Forelimb muscle (tissue), 1 donor: Measurements from ENCODE around the gene AP4B1. TPM values are rescaled to one million over a fixed set of nuclear protein-coding genes. Genes with fewer than 3 reads are reported as not detected.

Experiments
- DNase-seq: peaks from one replicate; pipeline ENCODE4 v3.0.0-alpha.2; 2013; ENCODE audit warnings: low read depth
- polyA plus RNA-seq: library from polyadenylated mRNA; unstranded; fragments of 120-200 nt; gene quantifications from one replicate; pipeline ENCODE4 v1.2.1, GENCODE V29; 2013; ENCODE audit not compliant: insufficient read length

The AP4B1 gene
- polyA plus RNA-seq, 1 donor = 28.7 TPM

- no peak for DNase-seq
Measured at GRCh38 chr1:113930499-113931161, 26.0 kb upstream of the AP4B1 start.

DNA sequence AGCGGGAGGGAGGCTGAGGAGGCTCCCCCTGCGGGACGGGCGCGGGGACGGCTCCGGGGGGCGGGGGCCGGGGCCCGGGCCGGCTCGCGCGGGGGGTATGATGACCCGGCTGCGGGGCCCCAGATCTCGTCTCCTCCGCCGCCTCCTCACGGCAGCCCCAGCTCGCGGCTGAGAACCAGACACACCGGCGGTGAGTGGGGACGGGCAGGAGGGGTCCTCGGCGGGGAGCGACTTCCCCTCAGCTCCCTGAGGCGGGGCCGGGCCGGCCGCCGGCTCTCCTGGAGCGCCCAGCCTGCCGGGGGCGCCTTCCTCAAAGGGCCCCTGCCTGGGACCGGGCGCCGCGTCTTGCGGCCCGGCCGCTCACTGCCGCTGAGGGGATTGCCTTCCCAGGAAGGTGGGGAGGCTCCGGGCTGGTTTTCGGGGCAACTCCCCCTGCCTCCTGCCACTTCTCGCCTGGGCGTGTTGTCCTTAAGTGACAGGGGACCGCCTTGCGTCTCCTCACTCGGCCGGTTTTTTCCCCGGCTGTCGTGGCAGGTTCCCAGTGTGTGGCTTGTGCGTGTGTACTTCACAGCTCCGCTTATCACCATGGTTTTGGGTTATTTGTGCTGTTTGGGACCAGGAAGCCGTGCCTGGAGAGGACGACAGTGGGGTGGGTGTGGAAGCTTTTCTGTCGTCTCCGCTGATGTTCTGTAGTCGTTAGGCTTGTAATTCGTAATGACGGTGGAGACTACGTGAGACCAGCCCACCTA is 25.3 kb upstream of the AP4B1 start:
- DNase-seq = no peak

DNA sequence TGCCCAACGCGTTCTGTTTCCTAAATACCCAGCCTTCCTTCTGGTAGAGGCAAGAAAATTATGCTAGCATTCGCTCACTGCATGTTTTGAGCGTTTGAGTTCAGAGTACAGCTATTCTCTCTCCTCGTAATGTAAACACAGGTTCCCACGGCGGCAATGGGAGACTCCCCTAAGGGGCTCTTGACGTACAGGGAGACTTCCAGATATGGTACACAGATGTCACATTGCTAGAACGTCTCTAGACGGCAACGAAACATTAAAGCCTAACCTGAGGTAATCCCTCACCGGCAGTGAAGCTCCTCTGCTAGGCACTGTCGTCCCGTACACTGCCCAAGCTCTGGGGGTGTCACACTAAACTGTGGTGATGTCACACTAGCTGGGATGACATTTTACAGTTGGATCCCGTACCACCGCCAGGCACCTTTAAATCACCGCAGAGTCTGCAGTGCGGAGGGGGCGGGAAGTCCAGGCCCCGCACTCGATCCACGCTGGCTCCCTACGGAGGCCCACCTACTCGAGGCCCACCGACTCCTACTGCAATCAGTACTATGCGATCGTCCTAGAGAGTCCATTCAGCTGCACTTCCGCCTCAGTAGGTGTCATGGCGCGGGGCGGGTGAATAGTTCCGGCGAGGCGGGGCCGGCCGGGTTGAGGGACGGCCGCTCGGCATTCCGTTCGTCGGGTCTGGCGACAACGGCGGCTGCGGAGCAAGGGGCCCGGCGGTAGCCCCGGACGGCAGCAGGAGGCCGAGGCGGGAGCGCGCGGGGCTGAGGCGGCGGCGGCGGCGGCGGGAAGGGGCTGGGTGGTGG is 24.5 kb upstream of the AP4B1 start, which contains the start of gene HIPK1:
Gene HIPK1, plus strand, starts transcription at position 384 of the 809 bp plus-strand sequence.
- DNase-seq = peak; percentile 76

DNA sequence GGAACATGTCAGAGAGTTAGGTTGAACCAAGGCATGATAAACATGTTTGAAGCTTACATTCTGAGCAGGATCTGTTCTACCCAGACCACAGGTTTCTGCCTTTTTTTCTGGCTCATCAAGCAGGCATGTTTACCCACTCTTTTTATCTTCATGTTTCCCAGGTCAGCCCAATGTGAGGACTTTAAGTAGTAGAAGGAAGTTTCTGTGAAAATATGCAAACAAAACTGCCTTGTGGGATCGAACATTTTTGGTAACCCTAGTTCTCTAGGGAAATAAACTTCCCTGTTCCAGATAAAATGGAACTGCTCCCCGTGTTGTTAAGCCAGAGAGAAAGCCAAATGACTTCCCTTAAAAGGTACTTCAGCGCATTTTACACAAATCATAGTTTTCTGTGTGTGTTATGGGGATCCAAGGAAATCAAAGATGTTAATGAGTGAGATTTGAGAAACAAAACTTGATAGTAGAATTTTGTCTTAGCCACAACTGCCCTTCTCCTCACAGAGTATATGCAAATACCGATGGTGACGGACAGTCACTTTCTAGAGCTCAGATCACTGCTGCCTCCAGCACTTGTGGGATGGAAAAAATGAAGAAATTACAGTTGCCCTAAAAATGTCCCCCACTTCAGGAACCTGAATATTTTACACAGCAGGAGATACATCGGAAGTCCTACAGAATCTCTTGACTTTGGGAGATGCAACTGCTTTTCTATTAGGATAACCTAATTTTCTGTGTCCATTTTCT is 23.8 kb upstream of the AP4B1 start:
- DNase-seq = no peak

GRCh38 chr1:113924473-113924872 is 19.9 kb upstream of the AP4B1 start:
- no peak for DNase-seq

DNA sequence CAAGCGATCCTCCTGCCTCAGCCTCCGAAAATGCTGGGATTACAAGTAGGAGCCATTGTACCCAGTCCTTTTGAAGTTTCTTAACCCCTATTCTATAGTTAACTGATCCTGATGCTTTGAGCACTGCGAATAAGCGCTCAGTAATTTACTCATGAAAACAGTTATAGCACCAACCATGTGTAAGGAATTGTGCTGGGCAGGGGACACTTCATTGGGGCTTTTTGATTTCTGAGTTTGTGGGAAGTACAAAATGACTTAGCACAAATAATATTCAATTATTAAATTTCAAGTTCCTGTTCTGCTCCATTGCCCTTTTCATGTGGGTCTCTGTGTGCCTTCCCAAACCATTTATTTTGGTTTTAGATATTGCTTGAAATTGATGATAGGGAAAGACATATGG is 18.4 kb upstream of the AP4B1 start:
- DNase-seq = no peak

GRCh38 chr1:113918243-113918642 is 13.6 kb upstream of the AP4B1 start:
- DNase-seq = no peak

DNA sequence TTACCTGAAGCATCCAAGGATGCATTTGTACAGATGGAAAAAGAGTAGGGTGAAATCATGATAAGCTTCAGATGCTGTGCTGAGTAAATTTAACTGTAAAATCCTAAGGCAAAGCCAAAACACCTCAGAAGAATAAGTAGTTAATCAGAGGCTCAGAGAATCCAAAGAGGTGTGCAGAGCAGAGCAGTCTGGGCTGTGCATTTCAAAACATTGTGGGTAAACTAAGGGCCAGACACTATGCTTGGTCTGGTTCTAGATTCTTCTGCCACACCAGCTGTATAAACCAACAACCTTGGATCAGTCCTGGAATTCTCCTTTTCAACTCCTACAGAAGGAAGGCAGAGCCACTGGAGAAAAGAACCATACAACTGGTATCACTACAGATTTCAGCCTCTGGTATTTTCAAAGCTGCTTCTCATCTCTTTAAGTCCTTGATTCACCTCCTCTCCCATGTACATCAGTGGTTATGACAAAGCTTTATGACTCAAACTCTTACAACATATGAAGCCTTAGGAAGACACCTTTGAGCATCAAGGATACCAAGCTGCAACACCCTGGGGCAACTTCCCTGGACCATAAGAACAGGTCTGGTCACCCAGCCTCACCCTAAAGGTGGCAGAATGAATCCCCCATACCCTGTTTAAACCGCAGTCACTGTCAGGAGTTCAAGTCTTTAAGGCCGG is 12.9 kb upstream of the AP4B1 start:
- DNase-seq = no peak

- DNase-seq = no peak
Measured at GRCh38 chr1:113916974-113917373, 12.4 kb upstream of the AP4B1 start.

GRCh38 chr1:113913887-113914664 is 9.5 kb upstream of the AP4B1 start:
- DNase-seq = no peak

DNA sequence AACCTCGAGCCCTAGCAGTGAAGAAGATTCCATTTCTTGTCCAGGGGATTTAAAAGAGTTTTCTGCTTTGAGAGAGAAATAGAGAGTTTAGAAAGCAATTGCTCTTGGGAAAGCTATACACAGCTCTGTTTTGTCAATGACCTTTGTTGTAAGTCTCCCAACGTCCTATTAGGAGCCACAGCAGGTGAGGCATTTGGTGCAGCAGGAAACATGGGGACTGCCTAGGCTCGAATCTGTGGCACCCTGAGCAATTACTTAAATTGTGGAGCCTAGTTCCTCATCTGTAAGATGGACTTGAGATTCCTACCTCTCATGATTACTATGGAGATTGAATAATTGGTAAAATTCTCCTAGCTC is 8.7 kb upstream of the AP4B1 start:
- no peak for DNase-seq

DNA sequence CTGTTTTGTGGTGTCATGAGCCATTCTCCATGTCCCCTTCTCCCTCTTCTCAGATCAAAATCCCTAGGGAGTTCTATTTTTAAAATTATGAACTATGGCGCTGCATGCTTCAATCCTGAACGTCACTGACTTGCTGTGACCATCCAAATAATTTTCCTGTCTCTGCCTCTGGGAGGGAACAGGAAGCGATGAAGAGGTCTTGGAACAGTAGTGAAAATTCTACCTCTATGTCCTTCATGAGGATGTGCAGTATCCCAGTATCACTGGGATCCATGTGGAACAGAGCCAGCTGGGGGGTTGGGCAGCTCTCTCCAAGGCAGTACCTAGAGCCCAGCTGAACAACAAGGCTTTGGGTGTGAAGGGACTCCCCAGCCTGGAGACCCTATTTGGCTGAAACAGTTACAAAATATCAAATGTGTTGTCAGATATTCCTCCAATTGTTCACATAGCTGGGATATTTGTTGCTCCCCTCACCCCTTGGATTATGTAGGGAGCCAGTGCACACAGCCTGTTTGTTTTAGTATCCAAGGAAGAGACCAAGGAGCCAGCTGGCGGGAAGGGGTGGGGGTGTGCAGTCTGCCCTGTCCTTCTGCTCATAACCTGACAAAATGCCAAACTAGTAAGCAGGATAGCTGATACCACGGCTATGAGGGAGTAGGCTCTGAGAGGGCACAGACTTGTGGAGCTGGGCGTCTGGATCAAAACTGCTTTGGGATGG is 8.2 kb upstream of the AP4B1 start:
- no peak for DNase-seq

DNA sequence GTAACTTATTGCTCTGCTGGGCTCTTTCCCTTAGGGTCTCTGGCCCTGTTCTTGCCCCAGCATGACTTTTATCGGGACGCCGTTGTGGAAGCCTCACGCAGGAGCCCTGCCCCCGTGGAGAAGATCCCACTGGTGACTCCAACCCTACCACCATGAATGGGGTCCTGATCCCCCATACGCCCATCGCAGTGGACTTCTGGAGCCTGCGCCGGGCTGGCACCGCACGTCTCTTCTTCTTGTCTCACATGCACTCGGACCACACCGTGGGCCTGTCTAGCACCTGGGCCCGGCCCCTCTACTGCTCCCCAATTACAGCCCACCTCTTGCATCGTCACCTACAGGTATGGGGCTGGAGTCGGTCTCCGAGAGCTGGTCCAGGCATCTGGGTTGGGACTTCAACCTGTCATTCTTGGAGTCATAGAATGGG is 849 bp upstream of the AP4B1 start:
- no peak for DNase-seq

DNA sequence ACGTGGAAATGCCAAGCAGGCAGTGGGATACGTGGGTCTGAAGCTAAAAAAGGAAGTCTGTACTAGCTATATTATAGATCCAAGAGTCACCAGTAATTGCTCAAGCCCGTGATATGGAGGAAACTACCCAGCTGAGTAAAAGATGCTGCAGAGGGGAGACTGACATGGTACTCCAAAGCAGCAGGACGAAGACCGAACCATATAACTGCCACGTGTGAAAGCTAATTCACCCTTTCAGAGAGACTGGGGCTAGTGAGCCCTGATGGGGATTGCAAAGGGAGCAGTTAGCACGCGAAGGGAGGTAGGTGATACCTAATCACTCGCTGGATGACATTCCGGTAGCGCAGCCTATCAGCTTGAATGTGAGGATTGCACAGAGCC is 316 bp downstream of the AP4B1 start:
- DNase-seq = no peak

GRCh38 chr1:113903501-113904292 is 902 bp downstream of the AP4B1 start:
- DNase-seq = no peak

- DNase-seq = no peak
Measured at GRCh38 chr1:113901191-113901590, 3.4 kb downstream of the AP4B1 start.

DNA sequence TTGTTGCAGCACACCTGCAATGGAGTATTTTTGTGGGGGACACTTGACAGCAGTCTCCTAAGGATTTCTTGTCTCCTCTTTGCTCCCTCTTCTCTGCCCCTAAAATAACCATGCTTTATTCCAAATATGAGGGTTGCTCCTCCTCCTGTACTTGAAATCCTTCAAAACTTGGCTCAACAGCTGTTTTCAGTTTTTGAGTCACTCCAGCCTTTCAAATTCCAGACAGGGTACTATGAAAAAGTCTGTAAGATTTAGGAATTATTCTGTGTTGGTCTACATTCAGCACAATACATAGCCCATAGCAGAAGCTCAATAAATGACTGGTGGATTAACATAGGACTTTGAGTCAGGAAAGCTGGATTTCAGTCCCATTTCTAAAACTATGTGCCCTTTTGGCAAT is 5.5 kb downstream of the AP4B1 start:
- DNase-seq = no peak

DNA sequence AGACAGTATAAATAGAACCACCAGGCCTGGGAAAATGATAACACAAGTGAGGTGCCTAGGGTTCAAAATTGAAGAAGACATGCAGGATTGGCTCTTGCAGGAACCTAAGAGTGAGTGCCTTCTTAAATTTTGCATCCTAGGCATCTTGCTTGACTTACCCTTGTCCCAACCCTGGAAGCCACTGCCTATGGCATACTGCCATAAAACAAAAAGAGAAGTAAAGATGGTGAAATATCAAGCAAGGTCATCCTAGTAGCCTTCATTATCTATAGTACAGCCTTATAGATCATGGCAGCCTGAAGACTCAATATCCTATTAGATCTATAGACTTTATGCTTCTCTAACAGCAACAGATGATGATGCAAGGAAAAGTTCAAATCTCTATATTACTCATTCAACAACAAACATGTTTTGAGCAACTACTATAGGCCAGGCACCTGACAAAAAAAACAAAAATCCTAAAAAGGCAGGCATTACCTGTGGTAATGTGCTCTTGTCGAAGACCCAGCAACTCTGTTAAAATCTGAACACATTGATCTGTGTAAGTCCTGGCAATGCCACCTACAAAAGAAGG is 6.3 kb downstream of the AP4B1 start:
- DNase-seq = no peak

GRCh38 chr1:113895961-113896360 is 8.6 kb downstream of the AP4B1 start:
- no peak for DNase-seq
